HCT116 (cell line): ENCODE data around the gene TEX261. TPM values are rescaled to one million over a fixed set of nuclear protein-coding genes. Genes with fewer than 3 reads are reported as not detected.

ENCODE experiments used
- ATAC-seq: fragments of 200-7000 bp; cut with Tn5 transposase; 2 replicates; pipeline ENCODE4 v1.9.1; 2020; ENCODE audit warnings: mild to moderate bottlenecking, moderate library complexity
- BruUV-seq: library from RNA; stranded (reverse); fragments of 400-500 nt; replicated peaks from 2 replicates; lab custom pipeline; 2021; lab: Mats Ljungman, UMichigan
- CTCF ChIA-PET: fragments of 300-600 bp; sonication (Branson Sonifier 250); formaldehyde crosslinking; loops from one replicate; lab custom pipeline; 2021; ENCODE audit warnings: antibody characterized with exemption; lab: Charles Lee
- POLR2A ChIA-PET: fragments of 300-600, 350-600 bp; sonication (Branson Sonifier 250); formaldehyde crosslinking; loops from one replicate; lab custom pipeline; 2021; ENCODE audit warnings: antibody characterized with exemption; lab: Charles Lee
- RAD21 ChIA-PET, 2 experiments: fragments of 300-600 bp; sonication (Branson Sonifier 250); formaldehyde crosslinking; loops; one replicate each; lab custom pipeline; 2023; ENCODE audit warnings: low total read pairs in 2 of 2; ENCODE audit not compliant: uncharacterized antibody in 2 of 2, unreplicated experiment in 2 of 2, low non-redundant PET in 1 of 2; lab: Charles Lee
- DNase-seq: peaks from one replicate; pipeline ENCODE4 v3.0.0-alpha.2; 2010; ENCODE audit warnings: low read depth, low spot score
- H2AFZ ChIP-seq: fragments of 200-600 bp; shearing (Covaris generic), sonication (generic); 2 replicates; pipeline ENCODE4 v1.6.1; 2017; ENCODE audit warnings: low read depth, mixed run types, mixed read lengths, antibody characterized with exemption, low read length; ENCODE audit not compliant: poor library complexity, severe bottlenecking
- H3K27ac ChIP-seq: 2 replicates; pipeline ENCODE4 v1.5.1; 2012; ENCODE audit warnings: low read depth, low read length
- H3K27me3 ChIP-seq: fragments of 200-600 bp; sonication (generic); 2 replicates; pipeline ENCODE4 v1.6.1; 2016; ENCODE audit warnings: mixed run types, low read length, mixed read lengths; ENCODE audit not compliant: insufficient read depth
- H3K36me3 ChIP-seq, 2 experiments: fragments of 200-500 bp in 1 of 2; fragments of 200-600 bp in 1 of 2; sonication (Bioruptor generic) in 1 of 2; sonication (generic) in 1 of 2; 2 replicates each; pipeline versions ENCODE4 v1.5.1 to v1.6.1; 2014 to 2016; ENCODE audit warnings: low read length in 2 of 2, inconsistent platforms in 1 of 2, mixed read lengths in 1 of 2, mixed run types in 1 of 2; ENCODE audit not compliant: insufficient read depth in 2 of 2, control insufficient read depth in 1 of 2
- H3K4me1 ChIP-seq, 2 experiments: fragments of 200-600 bp in 1 of 2; sonication (generic) in 1 of 2; 2 replicates each; pipeline versions ENCODE4 v1.5.1 to v1.6.1; 2012 to 2017; ENCODE audit warnings: low read length in 2 of 2, inconsistent platforms in 1 of 2, mild to moderate bottlenecking in 1 of 2, mixed read lengths in 1 of 2, mixed run types in 1 of 2, moderate library complexity in 1 of 2; ENCODE audit not compliant: insufficient read depth in 2 of 2, control insufficient read depth in 1 of 2
- H3K4me2 ChIP-seq: fragments of 200-600 bp; sonication (generic); 2 replicates; pipeline ENCODE4 v1.6.1; 2017; ENCODE audit warnings: mixed run types, low read length, mixed read lengths
- H3K4me3 ChIP-seq, 2 experiments: fragments of 200-600 bp in 1 of 2; sonication (generic) in 1 of 2; replicated peaks in 1 of 2; 2 replicates each; pipeline ENCODE4 v1.5.1; 2011 to 2016; ENCODE audit warnings: low read length in 2 of 2, control low read depth in 1 of 2, low read depth in 1 of 2, mild to moderate bottlenecking in 1 of 2, mixed read lengths in 1 of 2, mixed run types in 1 of 2
- H3K79me2 ChIP-seq: fragments of 200-600 bp; sonication (generic); 2 replicates; pipeline ENCODE4 v1.6.1; 2017; ENCODE audit warnings: mild to moderate bottlenecking, mixed run types, low read length, moderate library complexity, mixed read lengths; ENCODE audit not compliant: insufficient read depth
- H3K9ac ChIP-seq: fragments of 200-600 bp; sonication (generic); 2 replicates; pipeline ENCODE4 v1.6.1; 2016; ENCODE audit warnings: low read length, mixed read lengths
- H3K9me2 ChIP-seq: fragments of 200-600 bp; sonication (generic), shearing (Covaris generic); 2 replicates; pipeline ENCODE4 v1.6.1; 2017; ENCODE audit warnings: mixed run types, mild to moderate bottlenecking, moderate library complexity; ENCODE audit not compliant: insufficient read depth
- H3K9me3 ChIP-seq, 2 experiments: fragments of 200-500 bp in 1 of 2; fragments of 200-600 bp in 1 of 2; sonication (Bioruptor generic) in 1 of 2; sonication (generic) in 1 of 2; 2 replicates each; pipeline ENCODE4 v1.6.1; 2014 to 2017; ENCODE audit warnings: low read length in 2 of 2, mixed read lengths in 2 of 2, inconsistent platforms in 1 of 2, low read depth in 1 of 2, mild to moderate bottlenecking in 1 of 2, mixed run types in 1 of 2, moderate library complexity in 1 of 2; ENCODE audit not compliant: control insufficient read depth in 1 of 2, insufficient read depth in 1 of 2
- H4K20me1 ChIP-seq: fragments of 200-600 bp; sonication (generic), shearing (Covaris generic); 2 replicates; pipeline ENCODE4 v1.6.1; 2017; ENCODE audit warnings: mixed run types, mild to moderate bottlenecking, moderate library complexity; ENCODE audit not compliant: insufficient read depth
- CBX3 ChIP-seq: IDR thresholded peaks from 2 replicates; pipeline ENCODE4 v1.6.1; 2012; ENCODE audit warnings: low read depth
- EGR1 ChIP-seq: IDR thresholded peaks from 2 replicates; pipeline ENCODE4 v1.6.1; 2012; ENCODE audit warnings: low read depth
- POLR2A ChIP-seq: IDR thresholded peaks from 2 replicates; pipeline ENCODE4 v1.7.0; 2011; ENCODE audit warnings: borderline replicate concordance; ENCODE audit not compliant: insufficient read depth, insufficient read length; ENCODE audit errors: extremely low read depth
- SIN3A ChIP-seq: IDR thresholded peaks from 2 replicates; pipeline ENCODE4 v1.6.1; 2012; ENCODE audit warnings: low read depth
- ZNF274 ChIP-seq: fragments of 200-500 bp; sonication (Bioruptor generic); IDR thresholded peaks from 2 replicates; pipeline ENCODE4 v1.6.1; 2014; ENCODE audit warnings: mild to moderate bottlenecking, low read depth, low read length, inconsistent platforms
- intact Hi-C: fragments of 100-400 bp; cut with micrococcal nuclease; formaldehyde crosslinking; loops from 2 replicates; pipeline ENCODE4 v1.10.0; 2022
- total RNA-seq: library from RNA; stranded (reverse); gene quantifications from one replicate; pipeline ENCODE4 v1.2.1, GENCODE V29; 2021; ENCODE audit not compliant: unreplicated experiment

TEX261 gene
- total RNA-seq, 1 experiment from 2014 or later: 37.9 TPM

GRCh38 chr2:70992945-70993853 is 1.5 kb downstream of the TEX261 start:
- Histone ChIP-seq H2AFZ (no peak overlapping the region), H3K27me3 (no peaks in the 10 kb centered on the region), H4K20me1 (no peaks in the 10 kb centered on the region), H3K9me3 (no peaks in the 10 kb centered on the region), H3K4me1 (peaks cover 13 to 22% of the 10 kb centered on the region in 2 experiments; a peak in 3 of 4 replicates), H3K9ac (peak overlapping the region; percentile 76), H3K36me3 (peaks cover 14 to 27% of the 10 kb centered on the region in 2 experiments; a peak in 3 of 4 replicates), H3K9me2 (no peaks in the 10 kb centered on the region), H3K4me3 (peak overlapping the region; percentile 78 to 95), H3K79me2 (peaks cover 24% of the 10 kb centered on the region), H3K4me2 (peak overlapping the region; percentile 98), H3K27ac (no peak overlapping the region; the same call in 1 of the 2 replicates)
- RAD21 ChIA-PET: no interaction called here
- BruUV-seq: TSS peak; percentile 43
- intact Hi-C loops: no loop called here
- no peak for TF ChIP-seq SIN3A
- no peak for TF ChIP-seq POLR2A
- TF ChIP-seq CBX3: no peak
- no peak for TF ChIP-seq ZNF274
- DNase-seq: no peak
- POLR2A ChIA-PET: no interaction called here
- CTCF ChIA-PET: no interaction called here
- ATAC-seq: no peak

GRCh38 chr2:70991742-70992141 is 2.9 kb downstream of the TEX261 start:
- DNase-seq (no peak), ATAC-seq (no peak)
- Histone ChIP-seq H2AFZ (no peak overlapping the region), H3K27me3 (no peaks in the 10 kb centered on the region), H3K9ac (no peak overlapping the region), H3K9me2 (no peaks in the 10 kb centered on the region), H3K27ac (no peak overlapping the region), H3K79me2 (peaks cover 24% of the 10 kb centered on the region), H3K9me3 (no peaks in the 10 kb centered on the region), H4K20me1 (no peaks in the 10 kb centered on the region), H3K36me3 (peaks cover 20 to 27% of the 10 kb centered on the region in 2 experiments; a peak in 3 of 4 replicates), H3K4me1 (peaks cover 13 to 22% of the 10 kb centered on the region in 2 experiments; a peak in 3 of 4 replicates), H3K4me2 (no peak overlapping the region), H3K4me3 (no peak overlapping the region)
- intact Hi-C loops: no loop called here
- ChIA-PET POLR2A (no interaction called here), RAD21 (no interaction called here), CTCF (interaction anchor here (1.1 kb wide), 1 partner anchor 10 kb away, joined by 3 read pairs; no protein-coding TSS in a partner anchor)
- no TSS peak for BruUV-seq
- no peak for TF ChIP-seq EGR1
